MM.1S (cell line): Measurements from ENCODE around the gene SAXO1.

Experiments used
- DNase-seq: peaks from one replicate; pipeline ENCODE4 v3.0.0-alpha.2; 2015
- H2AFZ ChIP-seq: fragments of 300-600 bp; sonication (generic); 2 replicates; pipeline ENCODE4 v1.6.0; 2016; ENCODE audit warnings: antibody characterized with exemption, low read length
- H3F3A ChIP-seq: fragments of 300-600 bp; sonication (generic); 2 replicates; pipeline ENCODE4 v1.6.1; 2016; ENCODE audit warnings: mild to moderate bottlenecking, antibody characterized with exemption, low read length, moderate library complexity, mixed read lengths; ENCODE audit not compliant: insufficient read depth
- H3K27ac ChIP-seq: fragments of 300-600 bp; sonication (generic); 2 replicates; pipeline ENCODE4 v1.5.1; 2016; ENCODE audit warnings: mild to moderate bottlenecking, low read length
- H3K27me3 ChIP-seq: fragments of 300-600 bp; sonication (generic); replicated peaks from 2 replicates; pipeline ENCODE4 v1.6.0; 2016; ENCODE audit warnings: low read length; ENCODE audit not compliant: insufficient read depth
- H3K36me3 ChIP-seq: fragments of 300-600 bp; sonication (generic); replicated peaks from 2 replicates; pipeline ENCODE4 v1.6.1; 2016; ENCODE audit warnings: mild to moderate bottlenecking, low read length, mixed read lengths; ENCODE audit not compliant: insufficient read depth
- H3K4me1 ChIP-seq: fragments of 300-600 bp; sonication (generic); 2 replicates; pipeline ENCODE4 v1.6.1; 2016; ENCODE audit warnings: low read length, mixed read lengths
- H3K4me2 ChIP-seq: fragments of 300-600 bp; sonication (generic); 2 replicates; pipeline ENCODE4 v1.6.0; 2016; ENCODE audit warnings: low read depth, low read length
- H3K4me3 ChIP-seq: fragments of 300-600 bp; sonication (generic); 2 replicates; pipeline ENCODE4 v1.5.1; 2016; ENCODE audit warnings: low read length, mixed read lengths
- H3K79me2 ChIP-seq: fragments of 300-600 bp; sonication (generic); 2 replicates; pipeline ENCODE4 v1.6.1; 2016; ENCODE audit warnings: mixed run types, low read length, mixed read lengths
- H3K9ac ChIP-seq: fragments of 300-600 bp; sonication (generic); 2 replicates; pipeline ENCODE4 v1.6.1; 2016; ENCODE audit warnings: low read length, mixed read lengths
- H3K9me2 ChIP-seq: fragments of 300-600 bp; sonication (generic); replicated peaks from 2 replicates; pipeline ENCODE4 v1.6.1; 2016; ENCODE audit warnings: mild to moderate bottlenecking, low read length, mixed read lengths; ENCODE audit not compliant: insufficient read depth
- H3K9me3 ChIP-seq: fragments of 300-600 bp; sonication (generic); replicated peaks from 2 replicates; pipeline ENCODE4 v1.6.1; 2016; ENCODE audit warnings: mild to moderate bottlenecking, low read length, mixed read lengths; ENCODE audit not compliant: insufficient read depth
- H4K20me1 ChIP-seq: fragments of 300-600 bp; sonication (generic); 2 replicates; pipeline ENCODE4 v1.6.1; 2016; ENCODE audit warnings: mild to moderate bottlenecking, low read length, moderate library complexity, mixed read lengths; ENCODE audit not compliant: insufficient read depth
- CTCF ChIP-seq: fragments of 300-600 bp; sonication (generic); IDR thresholded peaks from 2 replicates; pipeline ENCODE4 v1.5.1; 2016; ENCODE audit warnings: antibody characterized with exemption, low read length, mixed read lengths
- EZH2 ChIP-seq: fragments of 300-600 bp; sonication (generic); optimal IDR thresholded peaks from 2 replicates; pipeline ENCODE3; 2017; ENCODE audit warnings: low read depth, mild to moderate bottlenecking, antibody characterized with exemption, low read length, mixed read lengths
- EZH2phosphoT487 ChIP-seq: fragments of 300-600 bp; sonication (generic); IDR thresholded peaks from 2 replicates; pipeline ENCODE4 v1.6.1; 2018; ENCODE audit warnings: antibody characterized with exemption, low read length

SAXO1 gene

GRCh38 chr9:18896531-18897179 is 136.4 kb downstream of the SAXO1 start:
- Histone ChIP-seq H3F3A (no peaks in the 10 kb centered on the region), H3K9me3 (no peaks in the 10 kb centered on the region)
- DNase-seq = no peak

GRCh38 chr9:18896004-18896403 is 137.0 kb downstream of the SAXO1 start:
- TF ChIP-seq EZH2phosphoT487 (no peak), EZH2 (no peak)
- H4K20me1 ChIP-seq = no peaks in the 10 kb centered on the region
- H3K36me3 ChIP-seq = no peaks in the 10 kb centered on the region
- H3K4me1 ChIP-seq = no peaks in the 10 kb centered on the region
- H3K9me3 ChIP-seq = no peaks in the 10 kb centered on the region
- no peaks in the 10 kb centered on the region for H3K27me3 ChIP-seq
- H3F3A ChIP-seq = no peaks in the 10 kb centered on the region
- no peak overlapping the region for H2AFZ ChIP-seq
- H3K79me2 ChIP-seq = no peaks in the 10 kb centered on the region
- H3K9me2 ChIP-seq = no peaks in the 10 kb centered on the region
- no peak overlapping the region for H3K9ac ChIP-seq
- no peak overlapping the region for H3K27ac ChIP-seq
- H3K4me3 ChIP-seq = no peak overlapping the region
- H3K4me2 ChIP-seq = no peak overlapping the region
- no peak for DNase-seq

More at GRCh38 chr9:18896531-18897179, 136.4 kb downstream of the SAXO1 start:
- Histone ChIP-seq H3K4me2 (no peak overlapping the region), H3K4me1 (no peaks in the 10 kb centered on the region), H3K79me2 (no peaks in the 10 kb centered on the region), H3K27ac (no peak overlapping the region), H3K4me3 (no peak overlapping the region), H3K9ac (no peak overlapping the region), H3K36me3 (no peaks in the 10 kb centered on the region), H3K27me3 (no peaks in the 10 kb centered on the region), H4K20me1 (no peaks in the 10 kb centered on the region), H3K9me2 (no peaks in the 10 kb centered on the region), H2AFZ (no peak overlapping the region)
- TF ChIP-seq EZH2phosphoT487 (no peak), CTCF (no peak), EZH2 (no peak)

GRCh38 chr9:18893491-18893890 is 139.5 kb downstream of the SAXO1 start:
- Histone ChIP-seq H3K27ac (no peak overlapping the region), H3K4me1 (no peaks in the 10 kb centered on the region), H3F3A (no peaks in the 10 kb centered on the region), H3K9me2 (no peaks in the 10 kb centered on the region), H4K20me1 (no peaks in the 10 kb centered on the region), H3K9me3 (no peaks in the 10 kb centered on the region), H3K9ac (no peak overlapping the region), H3K36me3 (no peaks in the 10 kb centered on the region), H2AFZ (no peak overlapping the region), H3K4me2 (no peak overlapping the region), H3K79me2 (no peaks in the 10 kb centered on the region), H3K4me3 (no peak overlapping the region), H3K27me3 (no peaks in the 10 kb centered on the region)
- TF ChIP-seq EZH2phosphoT487 (no peak), CTCF (no peak), EZH2 (no peak)
- DNase-seq = no peak

GRCh38 chr9:18893046-18893445 is 140.0 kb downstream of the SAXO1 start:
- Histone ChIP-seq H3K4me3 (no peak overlapping the region), H2AFZ (no peak overlapping the region), H3K9me3 (no peaks in the 10 kb centered on the region), H3K4me2 (no peak overlapping the region), H3F3A (no peaks in the 10 kb centered on the region), H3K27me3 (no peaks in the 10 kb centered on the region), H4K20me1 (no peaks in the 10 kb centered on the region), H3K79me2 (no peaks in the 10 kb centered on the region), H3K9me2 (no peaks in the 10 kb centered on the region), H3K4me1 (no peaks in the 10 kb centered on the region), H3K27ac (no peak overlapping the region), H3K9ac (no peak overlapping the region), H3K36me3 (no peaks in the 10 kb centered on the region)
- DNase-seq = no peak
- no peak for TF ChIP-seq EZH2phosphoT487
- no peak for TF ChIP-seq EZH2
- no peak for TF ChIP-seq CTCF
